A549 (cell line): ENCODE measurements around the gene C8B. TPM values are rescaled to one million over a fixed set of nuclear protein-coding genes. Genes with fewer than 3 reads are reported as not detected.

Source experiments
- ATAC-seq, 2 experiments: fragments of 200-7000 bp in 1 of 2; fragments of >200 bp in 1 of 2; cut with Nextera tagmentation in 1 of 2; cut with Tn5 transposase in 1 of 2; 3 replicates each; pipeline versions ENCODE4 v1.8.0 to v1.9.1; 2018 to 2020; ENCODE audit warnings: mild to moderate bottlenecking in 1 of 2, moderate library complexity in 1 of 2
- CTCF ChIA-PET: fragments of 300-600 bp; sonication (Branson Sonifier 250); formaldehyde crosslinking; extraction: SDS; loops from one replicate; lab custom pipeline; 2021; ENCODE audit warnings: antibody characterized with exemption, inconsistent platforms; lab: Yijun Ruan, JAX
- POLR2A ChIA-PET: fragments of 350-600 bp; formaldehyde crosslinking; extraction: SDS; loops from one replicate; lab custom pipeline; 2021; ENCODE audit warnings: antibody characterized with exemption, inconsistent platforms; lab: Yijun Ruan, JAX
- DNase-seq, 2 experiments: peaks; one replicate each; pipeline versions ENCODE4 v3.0.0 to v3.0.0-alpha.2; 2011 to 2016; ENCODE audit warnings: low read depth in 1 of 2, low spot score in 1 of 2
- FAIRE-seq: peaks from 2 replicates; lab custom pipeline; 2011; peaks lifted over from hg19 to GRCh38; lab: Jason Lieb, UNC
- H3K27ac ChIP-seq, 2 experiments: fragments of >200 bp; sonication (Bioruptor Twin); formaldehyde crosslinking; 3 replicates each; pipeline ENCODE4 v1.5.1; 2016 to 2017
- H3K4me1 ChIP-seq: fragments of >200 bp; sonication (Bioruptor Twin); formaldehyde crosslinking; 3 replicates; pipeline ENCODE4 v1.6.1; 2016
- H3K4me2 ChIP-seq: fragments of >200 bp; sonication (Bioruptor Twin); formaldehyde crosslinking; 3 replicates; pipeline ENCODE4 v1.6.1; 2016
- H3K4me3 ChIP-seq: fragments of >200 bp; sonication (Bioruptor Twin); formaldehyde crosslinking; 3 replicates; pipeline ENCODE4 v1.5.1; 2016
- H3K9me3 ChIP-seq: fragments of >200 bp; sonication (Bioruptor Twin); formaldehyde crosslinking; 3 replicates; pipeline ENCODE4 v1.6.1; 2016
- BHLHE40 ChIP-seq: IDR thresholded peaks from 2 replicates; pipeline ENCODE4 v1.6.1; 2012; ENCODE audit warnings: low read depth, low read length, inconsistent platforms
- CBX2 ChIP-seq: fragments of 200-600 bp; sonication (generic); IDR thresholded peaks from 2 replicates; pipeline ENCODE4 v1.6.1; 2016; ENCODE audit warnings: low read depth, mild to moderate bottlenecking, borderline replicate concordance
- CBX8 ChIP-seq: fragments of 200-600 bp; sonication (generic); IDR thresholded peaks from 2 replicates; pipeline ENCODE4 v1.6.1; 2016
- CEBPB ChIP-seq, 2 experiments: fragments of >200 bp in 1 of 2; sonication (Bioruptor Twin) in 1 of 2; formaldehyde crosslinking in 1 of 2; IDR thresholded peaks; 2 replicates each; pipeline ENCODE4 v1.6.1; 2012 to 2016
- CHD2 ChIP-seq: fragments of 150-350 bp; IDR thresholded peaks from 2 replicates; pipeline ENCODE4 v1.6.1; 2014; ENCODE audit warnings: low read length; ENCODE audit not compliant: partially characterized antibody
- E2F6 ChIP-seq: IDR thresholded peaks from 2 replicates; pipeline ENCODE4 v1.6.1; 2012; ENCODE audit warnings: low read depth, borderline replicate concordance
- EHMT2 ChIP-seq: fragments of 200-600 bp; sonication (generic); IDR thresholded peaks from 2 replicates; pipeline ENCODE4 v1.6.1; 2016; ENCODE audit warnings: antibody characterized with exemption, low read depth, mild to moderate bottlenecking, moderate library complexity
- ELK1 ChIP-seq: fragments of 150-350 bp; IDR thresholded peaks from 2 replicates; pipeline ENCODE4 v1.6.1; 2014; ENCODE audit warnings: low read depth, mild to moderate bottlenecking, low read length
- ESRRA ChIP-seq: fragments of 150-350 bp; IDR thresholded peaks from 2 replicates; pipeline ENCODE4 v1.6.1; 2014; ENCODE audit warnings: mild to moderate bottlenecking, low read length, borderline replicate concordance
- FOSB ChIP-seq: fragments of 250-450 bp; sonication (Bioruptor Pico); IDR thresholded peaks from 2 replicates; pipeline ENCODE4 v1.5.0; 2020; ENCODE audit warnings: mild to moderate bottlenecking, moderate library complexity
- FOXS1 ChIP-seq: fragments of 250-450 bp; sonication (Bioruptor Pico); IDR thresholded peaks from 2 replicates; pipeline ENCODE4 v1.5.0; 2020; ENCODE audit warnings: mild to moderate bottlenecking, moderate library complexity
- HDAC2 ChIP-seq: fragments of 200-600 bp; sonication (generic); IDR thresholded peaks from 2 replicates; pipeline ENCODE4 v1.6.1; 2016
- HOXB13 ChIP-seq: fragments of 250-450 bp; sonication (Bioruptor Pico); IDR thresholded peaks from 2 replicates; pipeline ENCODE4 v1.5.0; 2020; ENCODE audit warnings: low read depth, mild to moderate bottlenecking, moderate library complexity
- HOXB5 ChIP-seq: fragments of 250-450 bp; sonication (Bioruptor Pico); IDR thresholded peaks from 2 replicates; pipeline ENCODE4 v1.5.0; 2020; ENCODE audit warnings: mild to moderate bottlenecking, moderate library complexity
- JUN ChIP-seq, 2 experiments: fragments of >200 bp; sonication (Bioruptor Twin); formaldehyde crosslinking; IDR thresholded peaks; 2 replicates in 1 of 2; 3 replicates in 1 of 2; pipeline ENCODE4 v1.6.1; 2016 to 2017
- KDM1A ChIP-seq: fragments of 200-600 bp; sonication (generic); IDR thresholded peaks from 2 replicates; pipeline ENCODE4 v1.6.1; 2016; ENCODE audit warnings: low read depth, mild to moderate bottlenecking
- KDM5A ChIP-seq: fragments of 200-600 bp; sonication (generic); IDR thresholded peaks from 2 replicates; pipeline ENCODE4 v1.6.1; 2016; ENCODE audit warnings: antibody characterized with exemption, mild to moderate bottlenecking
- MAFK ChIP-seq: fragments of 450-650 bp; IDR thresholded peaks from 2 replicates; pipeline ENCODE4 v1.6.1; 2014; ENCODE audit not compliant: partially characterized antibody
- MAX ChIP-seq: IDR thresholded peaks from 2 replicates; pipeline ENCODE4 v1.6.1; 2012
- MAZ ChIP-seq: fragments of 150-350 bp; IDR thresholded peaks from 2 replicates; pipeline ENCODE4 v1.6.1; 2014; ENCODE audit warnings: antibody characterized with exemption, low read depth, low read length, borderline replicate concordance
- NFE2L2 ChIP-seq: fragments of 150-350 bp; conservative IDR thresholded peaks from 2 replicates; pipeline ENCODE4 v1.6.1; 2014; ENCODE audit warnings: low read length
- NR3C1 ChIP-seq: fragments of >200 bp; sonication (Bioruptor Twin); formaldehyde crosslinking; IDR thresholded peaks from 3 replicates; pipeline ENCODE4 v1.6.1; 2017
- PBX3 ChIP-seq: IDR thresholded peaks from 2 replicates; pipeline ENCODE4 v1.6.1; 2012
- PHF8 ChIP-seq: fragments of 200-600 bp; sonication (generic); IDR thresholded peaks from 2 replicates; pipeline ENCODE4 v1.6.1; 2016; ENCODE audit warnings: low read depth, mild to moderate bottlenecking, antibody characterized with exemption, moderate library complexity, borderline replicate concordance
- POLR2A ChIP-seq: IDR thresholded peaks from 2 replicates; pipeline ENCODE4 v1.6.1; 2012; ENCODE audit warnings: mild to moderate bottlenecking, low read length
- RAD21 ChIP-seq, 2 experiments: fragments of >200 bp in 1 of 2; sonication (Bioruptor Twin) in 1 of 2; formaldehyde crosslinking in 1 of 2; IDR thresholded peaks in 1 of 2; conservative IDR thresholded peaks in 1 of 2; 2 replicates in 1 of 2; 3 replicates in 1 of 2; pipeline ENCODE4 v1.6.1; 2012 to 2018; ENCODE audit warnings: inconsistent platforms in 1 of 2
- TFCP2L1 ChIP-seq: fragments of 250-450 bp; sonication (Bioruptor Pico); IDR thresholded peaks from 2 replicates; pipeline ENCODE4 v1.5.0; 2021; ENCODE audit warnings: mild to moderate bottlenecking
- ZC3H11A ChIP-seq: fragments of 450-650 bp; IDR thresholded peaks from 2 replicates; pipeline ENCODE4 v1.6.1; 2014; ENCODE audit warnings: antibody characterized with exemption, mild to moderate bottlenecking
- ZSCAN20 ChIP-seq: fragments of 250-450 bp; sonication (Bioruptor Pico); IDR thresholded peaks from 2 replicates; pipeline ENCODE4 v1.8.0; 2022; ENCODE audit warnings: mild to moderate bottlenecking, moderate library complexity
- WGBS: methylation state at CpG from one replicate; pipeline ENCODE4 v1.1.6; 2017; ENCODE audit errors: missing lambda C conversion rate; 5-methylcytosine and 5-hydroxymethylcytosine counted together
- polyA plus RNA-seq, 4 experiments: library from polyadenylated mRNA; depleted of rRNA in 3 of 4; stranded (reverse); fragments of >200 nt; fragmentation: RNase III in 1 of 4; extraction: RNeasy Plus Mini Kit Qiagen cat#74134 plus additional on column Dnase treatment in 1 of 4; gene quantifications; 2 replicates in 3 of 4; 3 replicates in 1 of 4; pipeline ENCODE4 v1.2.3, GENCODE V29; 2011 to 2017

The C8B gene
- polyA plus RNA-seq, 2 of the 4 experiments (the other 2 are of a cell fraction), result not detected

GRCh38 chr1:56925193-56925592 lies 40.6 kb downstream of the C8B start:
- CTCF ChIA-PET, result interaction anchor here (0.8 kb wide), 1 partner anchor 13 kb away, joined by 3 read pairs; no protein-coding TSS in a partner anchor
- no peak for DNase-seq
- no peaks in the 10 kb centered on the region for H3K4me1 ChIP-seq
- ATAC-seq, result no peak
- TF ChIP-seq MAFK (no peak), POLR2A (no peak), NR3C1 (no peak), ZC3H11A (no peak), TFCP2L1 (no peak), CEBPB (IDR thresholded peaks at IDR 0.05) (no peak), E2F6 (no peak), HOXB13 (no peak), JUN (IDR thresholded peaks at IDR 0.05) (no peak), CBX2 (no peak), CBX8 (no peak), MAX (no peak), RAD21 (conservative IDR thresholded peaks at IDR 0.05 in 1 of 2, IDR thresholded peaks at IDR 0.05 in 1 of 2) (no peak), HOXB5 (CRISPR knock-in tag) (no peak), BHLHE40 (no peak), NFE2L2 (no peak), PBX3 (no peak), KDM5A (no peak), FOSB (CRISPR knock-in tag) (no peak)
- H3K27ac ChIP-seq, result no peak overlapping the region
- H3K4me2 ChIP-seq, result no peak overlapping the region
- POLR2A ChIA-PET, result no interaction called here
- no peak overlapping the region for H3K4me3 ChIP-seq
- no peak for FAIRE-seq
- H3K9me3 ChIP-seq, result no peaks in the 10 kb centered on the region

GRCh38 chr1:56924116-56924515 lies 41.7 kb downstream of the C8B start:
- FAIRE-seq (no peak), ATAC-seq (no peak)
- POLR2A ChIA-PET, result no interaction called here

More at GRCh38 chr1:56924116-56924515, 41.7 kb downstream of the C8B start:
- Histone ChIP-seq H3K27ac (no peak overlapping the region), H3K4me3 (no peak overlapping the region), H3K4me1 (no peaks in the 10 kb centered on the region), H3K4me2 (no peak overlapping the region)
- CTCF ChIA-PET, result no interaction called here
- no peak for TF ChIP-seq CHD2
- TF ChIP-seq ZSCAN20 (CRISPR knock-in tag), result no peak
- TF ChIP-seq NFE2L2, result no peak
- TF ChIP-seq EHMT2, result no peak
- TF ChIP-seq ESRRA, result no peak
- no peak for TF ChIP-seq PBX3
- no peak for TF ChIP-seq KDM1A
- TF ChIP-seq PHF8, result no peak
- TF ChIP-seq E2F6, result no peak
- no peak for TF ChIP-seq NR3C1
- no peak for TF ChIP-seq ELK1
- no peak for TF ChIP-seq CBX2
- no peak for TF ChIP-seq HDAC2
- TF ChIP-seq FOXS1, result no peak
- TF ChIP-seq JUN (IDR thresholded peaks at IDR 0.05), result no peak
- no peak for TF ChIP-seq FOSB (CRISPR knock-in tag)
- TF ChIP-seq MAZ, result no peak
- TF ChIP-seq, all 56 proteins: peak for 0
- WGBS, result 34% methylated on average over 5 of the region's 5 CpGs
- no peak for DNase-seq
- no peaks in the 10 kb centered on the region for H3K9me3 ChIP-seq
